ENCODE data around the gene OSBPL8.
A peak's percentile ranks its signal among the peaks of the same experiment; 100 is the strongest.
"Not testable (repeated sequence)": the region's sequence is repeated elsewhere in the genome, so short reads cannot be mapped to it uniquely, and the experiment has no call there.

Gene OSBPL8

DNA sequence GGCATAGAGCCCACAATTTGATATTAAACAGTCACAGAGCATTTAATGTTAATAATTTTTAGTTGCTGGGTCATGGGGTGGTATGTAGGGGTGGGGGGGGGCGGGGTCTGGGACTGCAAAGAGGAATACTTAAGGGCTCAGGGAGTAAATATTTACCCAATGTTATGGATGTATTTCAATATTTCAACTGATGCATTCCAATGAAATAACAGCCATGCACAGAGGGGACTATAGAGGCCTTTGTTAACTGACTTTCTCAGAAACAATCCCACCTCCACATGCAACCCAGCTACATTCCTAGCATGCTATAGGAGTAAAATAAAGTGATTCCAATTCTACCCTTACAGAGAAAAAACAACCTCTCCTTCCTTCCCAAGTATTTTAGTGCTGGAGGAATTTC, 203.5 kb downstream of the OSBPL8 start:
- no peak for DNase-seq

GRCh38 chr12:76348079-76348901, 211.3 kb downstream of the OSBPL8 start, which contains the start of gene BBS10:
TSS of gene BBS10 (minus strand) at chr12:76348415. CDS start at chr12:76348358, 57 bp downstream.
- peak; percentile 93 for DNase-seq

DNA sequence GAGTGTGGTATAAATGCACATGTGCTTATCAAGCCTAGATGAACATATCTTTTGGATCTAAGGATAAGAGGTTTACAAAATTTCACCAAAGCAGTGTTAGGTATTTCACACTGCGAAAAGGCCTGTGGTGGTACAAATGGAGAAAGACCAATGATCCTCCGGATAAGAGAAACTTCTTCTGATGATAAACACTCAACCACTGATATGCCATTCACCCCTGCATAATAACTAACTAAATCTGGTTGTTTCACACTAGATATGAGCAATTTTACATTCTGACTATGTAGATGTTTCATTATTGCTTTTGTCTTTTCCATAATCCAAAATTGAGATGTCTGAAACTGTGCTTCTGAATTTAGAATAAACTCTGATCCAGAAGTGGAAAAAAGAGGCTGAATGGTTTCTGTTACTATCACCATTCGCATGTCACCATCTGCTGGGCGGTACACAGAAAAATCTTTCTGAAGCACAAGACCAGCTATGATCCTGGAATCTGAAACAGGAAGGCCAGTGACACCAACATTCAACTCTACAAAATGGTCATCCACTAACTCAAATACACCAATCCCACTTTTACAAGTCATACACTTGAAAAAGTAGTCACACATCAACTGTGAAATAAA, 212.7 kb downstream of the OSBPL8 start:
- DNase-seq = peak; percentile 71

DNA sequence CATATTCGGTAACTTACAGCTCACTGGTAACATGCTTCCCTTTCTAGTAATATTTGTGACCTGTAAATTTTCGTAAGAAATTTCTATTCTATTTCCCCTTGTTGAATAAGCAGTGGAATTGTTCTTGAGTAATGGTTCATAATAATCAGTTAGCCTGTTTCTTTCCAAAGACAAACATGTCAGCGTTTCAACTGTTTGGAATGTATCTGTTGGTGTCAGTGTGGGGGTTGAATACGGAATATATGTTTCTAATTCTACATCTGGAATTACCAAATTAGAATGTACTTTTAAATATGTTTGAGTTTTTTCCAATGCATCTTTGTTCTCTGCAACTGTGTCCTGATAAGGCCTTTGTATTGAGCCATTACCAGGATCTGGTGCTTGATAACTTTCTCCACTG, 213.3 kb downstream of the OSBPL8 start:
- peak; percentile 68 for DNase-seq

- DNase-seq = no peak
Measured at GRCh38 chr12:76345569-76345968, 214.0 kb downstream of the OSBPL8 start.

DNA sequence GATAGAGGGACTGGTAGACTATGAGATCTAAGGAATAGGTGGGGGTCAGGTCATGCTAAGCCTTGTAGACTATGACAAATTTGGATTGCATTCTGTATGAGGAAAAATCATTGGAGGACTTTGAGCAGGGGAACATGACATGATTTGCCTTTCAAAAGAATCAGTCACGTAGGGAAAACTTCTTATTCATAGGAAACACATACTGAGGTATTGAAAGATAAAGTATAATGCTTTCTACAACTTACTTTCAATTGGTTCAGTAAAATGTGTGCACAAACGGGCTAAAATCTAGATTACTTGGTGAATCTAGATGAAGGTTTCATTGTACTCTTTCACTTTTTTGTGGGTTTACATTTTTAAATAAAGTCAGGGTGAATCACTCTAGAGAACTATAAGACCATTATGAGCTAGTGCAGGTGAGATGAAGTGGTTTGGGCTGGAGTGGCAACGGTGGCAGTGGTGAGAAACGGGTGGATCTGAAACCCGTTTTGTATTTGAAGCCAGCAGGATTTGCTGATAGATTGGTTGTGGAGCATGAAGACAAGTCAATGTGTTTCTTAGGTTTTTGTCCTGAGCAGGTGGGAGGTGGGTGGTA, 218.0 kb downstream of the OSBPL8 start:
- DNase-seq = peak; percentile 45

GRCh38 chr12:76340680-76341435, 218.7 kb downstream of the OSBPL8 start:
- no peak for DNase-seq

DNA sequence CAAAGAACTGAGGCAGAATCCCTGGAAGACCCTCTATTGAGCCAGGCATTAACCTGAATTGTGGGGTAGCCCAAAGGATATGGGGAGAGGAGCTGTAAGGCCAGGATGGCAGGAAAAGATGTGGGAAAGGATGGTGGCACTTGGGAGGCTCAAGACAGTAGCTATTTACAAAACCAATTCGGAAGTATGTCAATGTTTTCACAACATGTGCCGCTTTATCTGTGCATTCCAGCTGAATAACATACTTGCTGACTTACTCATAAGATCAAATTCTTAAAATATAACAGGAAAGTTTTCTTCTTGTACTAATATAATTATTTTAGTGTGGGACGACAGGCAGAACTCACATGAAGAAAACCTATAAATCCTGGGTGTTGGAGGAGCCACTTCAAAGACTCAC, 222.0 kb downstream of the OSBPL8 start:
- DNase-seq = peak; percentile 56

DNA sequence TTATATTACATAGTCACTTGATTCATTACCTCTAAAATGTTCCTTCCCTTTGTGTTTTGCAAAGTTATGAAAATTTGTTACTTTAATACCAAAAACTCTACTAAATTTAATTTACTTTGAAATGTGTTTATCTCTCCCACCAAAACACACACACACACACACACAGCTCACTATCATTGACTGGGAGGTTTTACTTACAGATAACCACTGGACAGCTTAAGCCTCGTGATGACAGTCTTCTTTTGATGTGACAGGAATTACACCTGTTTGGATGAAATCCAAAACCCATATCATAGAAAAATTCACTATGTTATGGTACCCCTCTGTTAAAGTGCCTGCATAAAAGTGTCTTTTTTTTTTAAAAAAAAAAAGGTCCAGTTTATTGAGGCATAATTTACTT, 227.0 kb downstream of the OSBPL8 start:
- DNase-seq = no peak

GRCh38 chr12:76329606-76330005, 230.0 kb downstream of the OSBPL8 start:
- DNase-seq = no peak

DNA sequence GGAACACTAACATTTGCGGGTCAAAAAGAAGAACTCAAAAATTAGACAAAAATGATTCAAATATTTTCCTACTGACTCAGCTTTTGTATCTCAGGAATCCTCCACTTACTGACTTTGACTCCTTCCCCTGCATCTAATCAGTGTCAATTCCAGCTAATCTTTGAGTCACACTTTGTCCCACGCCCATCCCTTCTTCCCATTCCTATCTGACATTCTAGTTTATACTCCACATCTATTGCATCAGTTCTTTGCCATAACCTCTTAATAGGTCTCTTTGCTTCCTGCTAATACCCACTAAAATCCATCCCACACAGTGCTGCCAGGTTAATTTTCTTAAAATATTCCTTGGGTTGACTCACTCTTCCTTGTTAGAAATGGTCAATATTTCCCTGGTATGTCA, 230.4 kb downstream of the OSBPL8 start:
- DNase-seq = peak; percentile 93

- not testable (repeated sequence) for DNase-seq
Measured at GRCh38 chr12:76319595-76320319, 239.8 kb downstream of the OSBPL8 start.

DNA sequence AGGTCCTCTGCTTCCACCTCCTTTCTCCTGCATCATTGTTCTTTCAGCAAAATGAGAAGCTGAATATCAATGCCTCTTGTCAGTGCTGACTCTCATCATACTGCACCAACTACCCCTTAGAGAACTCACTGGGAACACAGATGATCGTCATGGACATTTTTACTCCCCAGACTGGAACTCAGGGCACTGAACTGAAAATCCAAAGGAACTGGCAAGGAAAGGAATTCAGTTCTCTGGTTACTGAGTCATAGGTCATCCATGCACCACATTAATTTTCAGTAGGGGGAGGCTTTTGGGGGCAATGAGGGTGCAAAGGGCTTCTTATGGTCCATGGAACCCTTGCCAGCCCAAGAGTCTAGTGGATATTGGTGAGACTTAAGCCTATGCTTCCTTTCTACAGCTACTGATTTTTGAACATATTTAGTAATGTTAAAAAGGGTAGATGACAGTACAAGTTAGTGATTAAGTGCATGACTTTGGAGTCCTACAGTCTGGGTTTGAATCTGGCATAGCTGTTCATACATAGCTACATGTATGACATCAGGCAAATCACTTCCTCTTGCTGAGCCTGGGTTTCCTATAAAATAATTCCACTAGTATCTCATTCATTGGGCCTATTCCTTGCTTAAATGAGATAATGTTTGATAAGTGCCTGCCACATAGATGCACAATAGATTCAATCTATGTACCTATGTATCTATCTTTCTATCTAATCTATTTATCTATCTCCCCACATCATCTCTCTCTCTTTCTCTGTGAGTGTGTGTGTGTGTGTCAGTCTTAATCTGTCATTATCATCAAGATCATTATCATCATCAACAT, 240.6 kb downstream of the OSBPL8 start:
- no peak for DNase-seq

GRCh38 chr12:76317976-76318375, 241.6 kb downstream of the OSBPL8 start:
- DNase-seq = no peak

DNA sequence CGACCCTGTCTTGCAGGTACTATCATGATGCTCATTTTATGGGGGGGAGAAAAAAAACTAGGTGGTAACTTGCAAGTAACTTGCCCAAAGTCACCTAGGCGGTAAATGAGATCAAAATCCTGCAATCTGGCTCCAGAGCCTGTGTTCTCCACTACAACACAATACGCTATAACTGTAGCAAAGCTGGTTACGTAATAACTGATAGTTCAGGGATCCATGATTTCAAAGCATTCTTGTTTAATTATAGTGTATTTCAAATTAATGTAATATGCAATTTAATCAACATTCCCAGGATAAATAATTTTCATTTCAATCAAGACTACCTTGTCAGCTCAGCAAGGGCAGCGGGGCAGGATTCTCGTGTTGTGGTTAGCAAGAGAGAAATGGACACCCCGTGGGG, 243.1 kb downstream of the OSBPL8 start:
- DNase-seq = no peak

DNA sequence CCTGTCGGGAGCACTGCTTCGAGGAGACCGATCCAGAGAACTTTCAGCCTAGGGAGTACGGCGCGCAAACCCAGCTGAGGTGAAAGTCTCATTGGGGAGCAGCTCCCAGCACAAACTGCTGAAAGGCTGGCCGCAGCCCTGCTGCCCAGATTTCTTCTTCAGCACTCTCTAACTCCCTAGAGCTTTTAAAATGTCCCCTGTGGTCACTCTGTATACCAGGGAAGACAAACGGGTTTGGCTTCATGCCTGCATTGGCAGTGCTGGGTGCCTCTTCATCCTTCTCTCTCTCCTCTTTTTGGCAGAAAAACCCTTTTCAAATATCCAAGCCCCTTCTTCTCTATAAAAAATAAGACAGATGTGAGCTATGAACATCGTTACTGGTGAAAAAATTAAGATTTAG, 246.3 kb downstream of the OSBPL8 start:
- DNase-seq = no peak

- DNase-seq = no peak
Measured at GRCh38 chr12:76312315-76312714, 247.3 kb downstream of the OSBPL8 start.

GRCh38 chr12:76311796-76312195, 247.8 kb downstream of the OSBPL8 start:
- DNase-seq = peak; percentile 47

GRCh38 chr12:76310110-76310509, 249.5 kb downstream of the OSBPL8 start:
- DNase-seq = peak; percentile 45

DNA sequence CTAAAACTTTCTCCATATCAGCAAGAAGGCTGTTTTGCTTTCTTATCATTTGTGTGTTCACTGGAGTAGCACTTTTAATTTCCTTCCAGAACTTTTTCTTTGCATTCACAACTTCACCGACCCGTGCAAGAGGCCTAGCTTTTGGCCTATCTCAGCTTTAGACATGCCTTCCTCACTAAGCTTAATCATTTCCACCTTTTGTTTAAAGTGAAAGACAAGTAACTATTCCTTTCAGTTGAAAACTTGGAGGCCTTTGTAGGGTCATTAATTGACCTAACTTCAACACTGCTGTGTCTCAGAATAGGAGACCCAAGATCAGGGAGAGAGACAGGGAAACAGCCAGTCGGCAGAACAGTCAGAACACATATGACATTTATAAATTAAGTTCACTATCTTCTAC, 250.7 kb downstream of the OSBPL8 start:
- no peak for DNase-seq

- DNase-seq = no peak
Measured at GRCh38 chr12:76307083-76307482, 252.5 kb downstream of the OSBPL8 start.
